CMK (cell line): ENCODE measurements around the gene CDC6.
"Not testable (repeated sequence)": the region's sequence is repeated elsewhere in the genome, so short reads cannot be mapped to it uniquely, and the experiment has no call there.

Experiments
- DNase-seq: peaks from one replicate; pipeline ENCODE4 v3.0.0-alpha.2; 2010; ENCODE audit warnings: low read depth

The CDC6 gene

DNA sequence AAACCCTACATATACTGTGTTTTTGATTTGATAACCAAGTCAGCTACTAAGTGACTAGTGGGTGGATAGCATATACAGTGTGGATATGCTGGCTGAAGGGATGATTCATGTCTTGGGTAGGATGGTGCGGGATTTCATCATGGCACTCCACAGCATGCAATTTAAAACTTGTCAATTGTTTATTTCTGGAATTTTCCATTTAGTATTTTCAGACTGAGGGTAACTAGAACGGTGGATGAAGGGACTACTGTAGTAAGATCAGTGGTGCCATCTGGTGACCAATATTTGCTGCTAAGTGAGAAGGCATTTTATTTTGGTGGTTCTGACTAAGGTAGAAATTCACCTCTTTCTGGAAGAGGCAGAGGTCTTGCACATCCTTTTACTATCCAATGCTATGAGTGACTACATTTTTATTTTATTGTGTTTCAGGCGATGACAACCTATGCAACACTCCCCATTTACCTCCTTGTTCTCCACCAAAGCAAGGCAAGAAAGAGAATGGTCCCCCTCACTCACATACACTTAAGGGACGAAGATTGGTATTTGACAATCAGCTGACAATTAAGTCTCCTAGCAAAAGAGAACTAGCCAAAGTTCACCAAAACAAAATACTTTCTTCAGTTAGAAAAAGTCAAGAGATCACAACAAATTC is 3.1 kb downstream of the CDC6 start:
- no peak for DNase-seq

- no peak for DNase-seq
Measured at GRCh38 chr17:40291281-40291664, 3.6 kb downstream of the CDC6 start.

DNA sequence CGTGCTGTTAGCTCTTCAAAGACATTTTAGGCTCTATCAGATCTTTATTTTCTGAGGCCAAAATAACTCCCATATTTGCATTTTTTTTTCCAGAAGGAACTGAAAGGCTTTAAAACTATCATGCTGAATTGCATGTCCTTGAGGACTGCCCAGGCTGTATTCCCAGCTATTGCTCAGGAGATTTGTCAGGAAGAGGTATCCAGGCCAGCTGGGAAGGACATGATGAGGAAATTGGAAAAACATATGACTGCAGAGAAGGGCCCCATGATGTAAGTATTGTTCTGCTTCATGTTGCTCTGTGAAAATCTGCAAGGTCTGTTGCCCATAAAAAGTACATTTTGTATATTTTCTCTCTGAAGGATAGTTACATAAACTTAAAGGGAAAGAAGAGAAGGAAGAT is 5.7 kb downstream of the CDC6 start:
- no peak for DNase-seq

- DNase-seq = no peak
Measured at GRCh38 chr17:40295488-40296436, 8.1 kb downstream of the CDC6 start.

GRCh38 chr17:40297511-40297910 is 9.8 kb downstream of the CDC6 start:
- no peak for DNase-seq

DNA sequence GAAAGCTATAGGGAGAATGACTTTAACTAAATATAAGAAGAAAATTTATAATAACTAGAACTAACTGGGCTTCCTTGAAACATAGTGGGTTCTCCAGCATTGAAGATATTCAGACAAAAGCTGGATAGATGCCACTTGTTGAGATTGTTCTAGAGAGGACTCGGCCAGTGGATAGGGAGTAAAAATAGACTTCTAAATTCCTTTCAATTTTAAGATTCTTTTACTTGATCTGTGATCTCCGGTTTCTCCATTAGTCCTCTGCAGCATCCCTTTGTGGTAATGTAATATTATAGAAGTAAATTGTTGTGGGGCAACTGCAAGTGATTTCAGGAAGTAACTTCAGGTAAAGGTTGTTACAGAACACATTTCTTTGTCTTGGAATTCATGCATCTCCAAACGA is 11.0 kb downstream of the CDC6 start:
- no peak for DNase-seq

- not testable (repeated sequence) for DNase-seq
Measured at GRCh38 chr17:40299159-40299757, 11.6 kb downstream of the CDC6 start.

DNA sequence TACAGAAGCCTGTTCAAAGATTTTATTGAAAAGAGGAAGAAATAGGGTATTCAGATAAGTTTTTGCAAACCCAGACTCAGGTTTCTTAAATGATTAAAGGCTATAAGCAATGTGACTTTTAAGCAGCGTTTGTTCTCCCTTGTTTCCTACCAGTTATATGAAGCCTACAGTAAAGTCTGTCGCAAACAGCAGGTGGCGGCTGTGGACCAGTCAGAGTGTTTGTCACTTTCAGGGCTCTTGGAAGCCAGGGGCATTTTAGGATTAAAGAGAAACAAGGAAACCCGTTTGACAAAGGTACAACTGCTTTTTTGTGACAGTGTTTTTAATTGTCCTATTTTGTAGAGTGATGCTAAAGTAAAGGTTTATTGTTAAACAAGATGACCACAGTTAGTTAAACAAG is 13.6 kb downstream of the CDC6 start:
- DNase-seq = no peak

- no peak for DNase-seq
Measured at GRCh38 chr17:40303009-40303657, 15.5 kb downstream of the CDC6 start.

DNA sequence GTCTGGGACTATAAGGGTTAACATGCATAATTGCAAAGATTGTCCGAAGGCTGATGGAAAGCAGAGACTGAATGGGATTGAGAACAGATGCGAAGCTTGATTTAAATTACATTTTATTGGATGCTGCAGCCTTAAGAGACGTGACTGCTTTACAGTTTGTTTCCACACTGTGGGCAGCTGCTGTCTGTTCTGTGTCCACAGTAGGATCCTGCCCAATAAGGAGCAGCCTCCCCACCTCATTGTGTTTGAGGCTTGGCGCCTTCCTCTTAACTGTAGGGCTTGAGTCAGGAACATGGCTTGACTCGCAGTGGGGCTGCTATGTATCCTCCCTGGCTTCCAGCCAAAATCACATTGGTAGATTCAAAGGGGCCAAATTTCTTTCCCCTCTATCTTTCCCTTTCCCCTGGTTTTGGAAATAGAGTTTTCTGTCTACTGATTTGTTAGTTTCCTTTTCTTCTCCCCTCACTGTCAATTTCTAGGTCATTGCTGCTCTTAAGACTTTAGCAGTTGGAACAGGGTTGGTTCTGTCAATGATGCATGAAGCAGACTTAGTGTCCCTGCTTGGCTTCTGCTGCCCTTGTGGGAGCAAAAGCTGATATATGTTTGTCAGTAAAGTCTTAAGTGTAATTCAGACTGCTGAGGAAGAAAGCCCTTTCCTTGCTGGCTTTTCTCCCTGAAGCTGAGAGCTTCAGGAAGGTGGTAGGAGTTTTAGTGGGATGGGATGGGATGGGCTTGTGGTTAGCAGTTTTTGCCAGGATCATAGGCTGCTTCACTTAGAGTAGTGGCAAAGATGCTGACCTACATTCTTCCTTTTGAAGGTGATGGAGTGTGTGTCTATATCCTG is 16.3 kb downstream of the CDC6 start:
- no peak for DNase-seq

DNA sequence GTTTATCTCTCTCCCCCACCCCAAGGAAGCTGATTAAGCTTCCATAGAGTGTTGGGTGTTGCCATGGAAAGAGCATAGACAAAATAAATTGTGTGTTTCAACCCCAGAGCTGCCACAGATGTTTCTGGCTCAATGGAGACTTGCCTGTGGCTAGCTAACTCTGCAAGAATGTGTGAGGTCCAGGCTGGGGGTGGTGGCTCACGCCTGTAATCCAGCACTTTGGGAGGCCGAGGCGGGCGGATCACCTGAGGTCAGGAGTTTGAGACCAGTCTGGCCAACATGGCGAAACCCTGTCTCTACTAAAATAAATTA is 16.8 kb downstream of the CDC6 start:
- not testable (repeated sequence) for DNase-seq

GRCh38 chr17:40304866-40305265 is 17.2 kb downstream of the CDC6 start:
- not testable (repeated sequence) for DNase-seq

DNA sequence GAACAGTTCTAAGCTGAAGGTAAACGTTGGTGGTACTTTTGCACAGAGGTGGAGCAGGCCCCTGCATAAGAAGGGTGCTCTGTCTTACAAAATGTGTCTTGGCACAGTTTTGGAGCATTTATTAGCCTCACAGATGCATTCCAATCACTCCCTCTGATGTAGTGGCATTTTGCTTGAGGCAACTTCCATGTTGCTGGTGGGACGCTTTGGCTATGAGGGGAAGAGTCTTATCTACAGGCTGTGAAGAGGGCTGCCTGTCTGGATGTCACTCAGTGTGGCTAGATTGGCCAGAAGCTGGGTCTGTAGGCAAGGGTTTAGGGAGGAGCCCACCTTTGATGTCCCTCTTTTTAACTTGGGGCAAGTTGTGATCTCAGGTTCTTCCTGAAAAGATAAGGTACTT is 18.7 kb downstream of the CDC6 start:
- no peak for DNase-seq

DNA sequence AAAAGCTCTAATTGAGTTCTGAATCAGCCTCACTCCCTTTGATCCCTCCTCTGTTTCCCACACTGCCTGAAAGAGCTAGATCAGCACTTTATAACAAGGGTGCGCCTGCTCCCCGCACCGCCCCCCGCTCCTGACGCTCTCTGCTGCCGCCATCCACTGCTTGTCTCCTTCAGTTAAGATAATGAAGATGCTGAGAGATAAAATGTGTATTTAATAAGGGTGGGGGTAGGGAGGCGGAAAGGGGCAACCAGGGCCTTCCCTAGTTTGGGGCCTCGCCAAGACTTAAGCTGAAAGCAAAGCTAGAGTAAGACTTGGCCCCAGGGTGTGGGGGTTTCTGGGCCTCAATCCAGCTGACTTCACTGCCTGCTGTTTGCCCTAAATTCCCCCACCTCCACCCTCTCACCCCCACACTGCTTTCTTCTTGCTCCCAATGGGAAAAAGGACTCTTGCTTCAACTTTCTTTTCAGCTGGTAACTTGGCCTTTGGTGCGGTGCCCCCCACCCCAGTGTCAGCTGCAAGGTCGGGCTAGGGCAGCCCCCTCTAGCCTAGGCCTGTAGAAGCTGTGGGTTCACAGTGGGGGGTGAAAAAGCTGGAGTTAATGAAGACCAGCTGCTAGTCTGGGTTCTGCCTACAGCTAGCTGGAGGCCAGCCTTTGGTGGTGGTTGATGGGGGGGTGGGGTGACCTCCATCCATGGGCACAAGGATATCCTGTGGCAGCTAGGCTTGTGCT is 19.5 kb downstream of the CDC6 start:
- no peak for DNase-seq

- DNase-seq = no peak
Measured at GRCh38 chr17:40307740-40308239, 20.1 kb downstream of the CDC6 start.

DNA sequence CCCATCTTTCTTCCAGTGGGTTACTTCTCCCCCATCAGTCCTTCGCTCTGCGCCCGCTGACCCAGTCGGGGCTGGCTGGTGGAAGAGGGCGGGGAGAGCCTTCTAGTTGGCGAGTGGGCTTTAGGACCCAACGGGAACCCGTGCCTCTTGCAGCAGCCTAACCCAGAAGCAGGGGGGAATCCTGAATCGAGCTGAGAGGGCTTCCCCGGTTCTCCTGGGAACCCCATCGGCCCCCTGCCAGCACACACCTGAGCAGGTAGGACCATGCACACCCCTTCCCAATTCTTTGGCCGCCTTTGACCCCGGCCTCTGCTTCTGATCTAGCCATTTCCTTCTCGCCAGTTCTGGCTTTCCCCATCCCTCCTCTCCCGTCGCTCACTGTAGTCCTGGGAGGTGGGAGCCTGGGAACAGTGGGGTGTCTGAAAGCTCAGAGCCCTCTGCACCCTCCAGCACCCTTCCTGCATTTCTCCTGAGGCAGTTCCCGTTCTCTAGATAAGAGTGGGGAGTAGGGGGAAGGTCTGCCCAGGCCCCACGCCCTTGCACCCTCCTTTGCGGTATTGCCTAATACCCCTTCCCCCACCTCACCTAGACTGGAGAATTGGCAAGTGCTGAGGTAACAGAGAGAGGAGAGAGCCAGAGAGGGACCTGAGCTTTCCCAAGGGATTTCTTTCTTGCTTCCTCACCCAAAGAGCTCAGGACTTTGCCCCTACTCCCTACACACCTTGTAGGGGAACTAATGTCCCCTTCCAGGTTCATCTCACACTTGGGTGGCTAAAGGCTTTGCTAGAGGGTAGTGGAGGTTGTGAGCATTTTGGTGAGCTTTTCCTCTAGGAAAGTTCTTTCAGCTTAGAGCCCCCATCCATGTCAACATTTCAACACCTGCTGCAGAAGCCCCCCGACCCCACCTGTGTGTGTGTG is 21.6 kb downstream of the CDC6 start, which contains the start of gene RARA:
RARA (plus strand) TSS at position 150 of the 918 bp plus-strand sequence. CDS start 22,039 bp downstream, outside the sequence.
- DNase-seq = no peak

GRCh38 chr17:40309949-40310510 is 22.4 kb downstream of the CDC6 start:
- no peak for DNase-seq

GRCh38 chr17:40310882-40311391 is 23.3 kb downstream of the CDC6 start:
- DNase-seq = no peak

GRCh38 chr17:40311575-40311974 is 23.9 kb downstream of the CDC6 start:
- no peak for DNase-seq
